Stimulated activated naive CD8-positive, alpha-beta T cell treated with anti-CD3 and anti-CD28 coated beads, Interleukin-15, amount 100 ng/mL, for 72 hours (primary cell): ENCODE measurements around the gene SLC23A2.

Source experiments
- ATAC-seq: fragments of 150-1000 bp; cut with Tn5 transposase; 2 replicates; pipeline ENCODE4 v1.10.0; 2021; ENCODE audit warnings: mild to moderate bottlenecking, moderate library complexity
- DNase-seq, 2 donors: peaks; one replicate each; pipeline ENCODE4 v3.0.0; 2021 to 2022
- H3K27ac Mint-ChIP-seq, 2 donors: one replicate each; pipeline ENCODE4 v1.8.0; 2022; ENCODE audit warnings: mild to moderate bottlenecking in 2 of 2, mixed read lengths in 2 of 2, moderate library complexity in 2 of 2
- H3K27me3 Mint-ChIP-seq: one replicate; pipeline ENCODE4 v1.8.0; 2022; ENCODE audit warnings: mixed read lengths
- H3K4me1 Mint-ChIP-seq: one replicate; pipeline ENCODE4 v1.8.0; 2022; ENCODE audit warnings: mild to moderate bottlenecking, mixed read lengths
- H3K4me3 Mint-ChIP-seq, 2 donors: one replicate each; pipeline ENCODE4 v1.8.0; 2022; ENCODE audit warnings: mild to moderate bottlenecking in 2 of 2, mixed read lengths in 2 of 2, moderate library complexity in 1 of 2
- H3K9me3 Mint-ChIP-seq, 2 donors: one replicate each; pipeline ENCODE4 v1.8.0; 2022; ENCODE audit warnings: mixed read lengths in 2 of 2

Gene SLC23A2

DNA sequence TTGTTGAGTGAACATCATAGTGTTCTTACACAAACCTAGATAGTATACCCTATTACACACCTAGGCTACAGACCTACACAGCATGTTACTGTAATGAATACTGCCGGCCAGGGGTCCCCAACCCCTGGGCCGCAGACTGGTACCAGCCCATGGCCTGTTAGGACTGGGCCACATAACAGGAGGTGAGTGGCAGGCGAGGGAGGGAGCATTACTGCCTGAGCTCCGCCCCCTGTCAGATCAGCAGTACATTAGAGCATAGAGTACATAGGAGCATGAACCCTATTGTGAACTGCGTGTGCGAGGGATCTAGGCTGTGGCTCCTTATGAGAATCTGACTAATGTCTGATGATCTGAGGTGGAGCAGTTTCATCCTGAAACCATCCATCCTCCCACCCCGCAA is 153.3 kb downstream of the SLC23A2 start:
- Mint-ChIP-seq H3K4me3 (no peak overlapping the region), H3K27me3 (no peaks in the 10 kb centered on the region), H3K4me1 (peaks cover 9% of the 10 kb centered on the region), H3K9me3 (peaks cover 0 to 7% of the 10 kb centered on the region in 2 donors), H3K27ac (no peak overlapping the region)
- no peak for DNase-seq
- ATAC-seq = no peak

GRCh38 chr20:4846821-4847220 is 154.5 kb downstream of the SLC23A2 start:
- H3K27ac Mint-ChIP-seq = no peak overlapping the region
- no peak for ATAC-seq
- H3K9me3 Mint-ChIP-seq = peaks cover 0 to 7% of the 10 kb centered on the region in 2 donors
- DNase-seq = no peak
- no peaks in the 10 kb centered on the region for H3K27me3 Mint-ChIP-seq
- no peak overlapping the region for H3K4me3 Mint-ChIP-seq
- peaks cover 9% of the 10 kb centered on the region for H3K4me1 Mint-ChIP-seq

DNA sequence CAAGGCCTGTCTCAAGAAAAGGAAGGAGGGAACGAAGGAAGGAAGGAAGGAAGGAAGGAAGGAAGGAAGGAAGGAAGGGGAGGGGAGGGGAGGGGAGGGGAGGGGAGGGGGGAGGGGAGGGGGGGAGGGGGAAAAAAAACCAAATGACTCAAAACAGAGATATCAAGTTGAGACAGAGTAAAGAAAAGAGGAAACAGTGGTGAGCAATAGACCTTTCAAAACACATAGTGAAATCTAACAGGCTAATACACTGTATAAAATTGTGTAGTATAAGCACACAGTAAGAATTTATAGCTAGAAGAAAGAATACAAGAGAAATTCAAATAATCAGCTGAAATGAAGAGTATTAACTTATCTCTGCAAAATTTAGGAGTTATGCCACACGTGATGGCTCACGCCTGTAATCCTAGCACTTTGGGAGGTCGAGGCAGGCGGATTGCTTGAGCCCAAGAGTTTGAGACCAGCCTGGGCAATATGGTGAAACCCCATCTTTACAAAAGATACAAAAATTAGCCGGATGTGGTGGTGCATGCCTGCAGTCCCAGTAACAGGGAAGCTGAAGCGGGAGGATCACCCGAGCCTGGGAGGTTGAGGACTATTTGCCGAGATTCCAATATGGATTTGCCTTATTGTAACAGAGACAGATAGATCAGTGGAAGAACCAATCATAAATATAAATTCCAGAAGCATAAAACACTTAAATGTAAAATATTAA is 156.4 kb downstream of the SLC23A2 start:
- Mint-ChIP-seq H3K27ac (peak overlapping the region in 1 of 2 donors; percentile 88), H3K4me1 (peaks cover 9% of the 10 kb centered on the region), H3K27me3 (no peaks in the 10 kb centered on the region), H3K4me3 (no peak overlapping the region), H3K9me3 (peaks cover 0 to 7% of the 10 kb centered on the region in 2 donors)
- DNase-seq (no peak), ATAC-seq (peak; percentile 89)

GRCh38 chr20:4844325-4844724 is 157.0 kb downstream of the SLC23A2 start:
- peaks cover 0 to 7% of the 10 kb centered on the region in 2 donors for H3K9me3 Mint-ChIP-seq
- no peak for ATAC-seq
- H3K4me3 Mint-ChIP-seq = no peak overlapping the region
- no peaks in the 10 kb centered on the region for H3K27me3 Mint-ChIP-seq
- DNase-seq = no peak
- peaks cover 9% of the 10 kb centered on the region for H3K4me1 Mint-ChIP-seq
- H3K27ac Mint-ChIP-seq = peak overlapping the region in 1 of 2 donors; percentile 88

DNA sequence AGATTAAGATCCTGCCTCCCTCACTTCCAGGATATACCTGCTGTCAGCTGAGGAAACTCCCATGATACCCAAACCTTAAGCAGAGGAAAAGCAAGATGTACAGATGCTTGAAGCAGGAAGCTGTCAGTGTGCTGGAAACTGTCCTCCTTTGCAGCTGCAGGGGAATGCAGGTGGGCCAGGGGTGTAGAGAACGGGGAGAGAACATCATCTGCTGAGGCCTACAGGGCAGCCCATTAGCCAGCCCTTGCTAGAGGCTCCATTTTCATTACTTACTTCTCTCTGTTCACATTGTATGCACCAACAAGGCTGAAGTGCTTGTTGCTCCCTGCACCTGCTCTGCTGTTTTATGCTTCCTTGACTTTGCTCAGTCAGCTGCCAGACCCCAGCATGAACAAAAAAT is 160.5 kb downstream of the SLC23A2 start:
- no peak for DNase-seq
- no peak for ATAC-seq
- Mint-ChIP-seq H3K27me3 (no peaks in the 10 kb centered on the region), H3K4me1 (peaks cover 9% of the 10 kb centered on the region), H3K27ac (peak overlapping the region in 1 of 2 donors; percentile 35), H3K9me3 (peaks cover 0 to 7% of the 10 kb centered on the region in 2 donors), H3K4me3 (no peak overlapping the region)

DNA sequence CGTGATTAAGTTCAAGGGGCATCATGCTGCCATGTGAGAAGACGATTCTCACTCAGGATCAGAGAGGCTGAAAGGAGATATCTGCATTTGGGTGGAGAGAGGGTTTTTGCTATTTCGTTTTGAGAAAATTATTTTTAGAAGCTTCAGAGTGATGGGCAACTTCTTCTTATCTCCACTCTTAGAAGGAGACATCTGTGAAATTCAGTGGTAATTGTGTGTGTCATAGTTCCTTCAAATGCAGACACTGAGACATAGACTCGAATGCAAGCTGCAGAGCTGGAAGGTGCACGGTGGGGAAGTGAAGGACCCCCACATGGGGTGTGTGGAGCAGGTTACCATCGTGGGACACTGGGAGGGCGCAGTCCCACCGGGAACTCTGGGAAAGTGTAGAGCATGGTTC is 162.8 kb downstream of the SLC23A2 start:
- Mint-ChIP-seq H3K4me3 (no peak overlapping the region), H3K27me3 (no peaks in the 10 kb centered on the region), H3K27ac (no peak overlapping the region), H3K4me1 (peaks cover 6% of the 10 kb centered on the region), H3K9me3 (no peaks in the 10 kb centered on the region)
- ATAC-seq (no peak), DNase-seq (no peak)

DNA sequence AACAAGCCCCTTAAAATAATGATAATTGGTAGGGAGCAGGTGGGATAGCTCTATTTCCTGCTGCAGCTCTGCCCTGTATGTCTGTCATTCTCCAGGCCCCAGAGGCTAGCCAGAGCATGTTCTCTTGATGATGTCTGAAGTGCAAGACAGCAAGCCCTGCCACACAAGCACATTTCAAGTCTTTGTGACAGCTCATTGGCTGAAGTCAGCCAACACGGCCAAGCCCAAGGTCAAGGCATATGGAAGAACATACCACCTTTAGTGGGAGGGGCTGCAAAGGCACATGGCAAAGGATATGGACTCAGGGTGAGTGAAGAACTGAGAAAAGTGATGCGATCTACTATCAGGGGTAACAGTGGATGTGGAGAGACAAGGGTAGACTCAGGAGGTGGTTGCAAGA is 163.6 kb downstream of the SLC23A2 start:
- no peak for ATAC-seq
- no peak for DNase-seq
- no peak overlapping the region for H3K27ac Mint-ChIP-seq
- H3K4me1 Mint-ChIP-seq = peaks cover 6% of the 10 kb centered on the region
- H3K9me3 Mint-ChIP-seq = peaks cover 0 to 3% of the 10 kb centered on the region in 2 donors
- H3K4me3 Mint-ChIP-seq = no peak overlapping the region
- H3K27me3 Mint-ChIP-seq = no peaks in the 10 kb centered on the region

- Mint-ChIP-seq H3K4me1 (peaks cover 6% of the 10 kb centered on the region), H3K27ac (no peak overlapping the region), H3K4me3 (no peak overlapping the region), H3K9me3 (peaks cover 0 to 3% of the 10 kb centered on the region in 2 donors), H3K27me3 (no peaks in the 10 kb centered on the region)
- ATAC-seq = no peak
- no peak for DNase-seq
These were observed 164.4 kb downstream of the SLC23A2 start for GRCh38 chr20:4836935-4837334.

DNA sequence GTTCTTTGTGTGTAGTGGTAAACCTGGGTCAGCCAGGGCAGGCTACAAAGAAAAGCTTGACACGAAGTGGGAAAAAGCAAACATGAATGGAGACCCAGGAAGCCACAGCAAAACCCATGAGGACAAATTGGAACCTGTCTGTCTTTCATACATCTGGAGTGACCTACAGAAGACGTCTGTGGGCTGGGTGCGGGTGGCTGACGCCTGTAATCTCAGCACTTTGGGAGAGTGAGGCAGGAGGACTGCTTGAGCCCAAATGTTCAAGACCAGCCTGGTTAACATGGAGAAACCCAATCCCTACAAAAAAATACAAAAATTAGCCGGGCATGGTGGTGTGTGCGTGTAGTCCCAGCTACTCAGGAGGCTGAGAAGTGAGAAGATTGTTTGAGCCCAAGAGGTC is 164.8 kb downstream of the SLC23A2 start:
- peaks cover 0 to 3% of the 10 kb centered on the region in 2 donors for H3K9me3 Mint-ChIP-seq
- no peak for DNase-seq
- H3K4me1 Mint-ChIP-seq = peaks cover 6% of the 10 kb centered on the region
- H3K27ac Mint-ChIP-seq = peak overlapping the region in 1 of 2 donors; percentile 17
- ATAC-seq = no peak
- no peaks in the 10 kb centered on the region for H3K27me3 Mint-ChIP-seq
- no peak overlapping the region for H3K4me3 Mint-ChIP-seq

DNA sequence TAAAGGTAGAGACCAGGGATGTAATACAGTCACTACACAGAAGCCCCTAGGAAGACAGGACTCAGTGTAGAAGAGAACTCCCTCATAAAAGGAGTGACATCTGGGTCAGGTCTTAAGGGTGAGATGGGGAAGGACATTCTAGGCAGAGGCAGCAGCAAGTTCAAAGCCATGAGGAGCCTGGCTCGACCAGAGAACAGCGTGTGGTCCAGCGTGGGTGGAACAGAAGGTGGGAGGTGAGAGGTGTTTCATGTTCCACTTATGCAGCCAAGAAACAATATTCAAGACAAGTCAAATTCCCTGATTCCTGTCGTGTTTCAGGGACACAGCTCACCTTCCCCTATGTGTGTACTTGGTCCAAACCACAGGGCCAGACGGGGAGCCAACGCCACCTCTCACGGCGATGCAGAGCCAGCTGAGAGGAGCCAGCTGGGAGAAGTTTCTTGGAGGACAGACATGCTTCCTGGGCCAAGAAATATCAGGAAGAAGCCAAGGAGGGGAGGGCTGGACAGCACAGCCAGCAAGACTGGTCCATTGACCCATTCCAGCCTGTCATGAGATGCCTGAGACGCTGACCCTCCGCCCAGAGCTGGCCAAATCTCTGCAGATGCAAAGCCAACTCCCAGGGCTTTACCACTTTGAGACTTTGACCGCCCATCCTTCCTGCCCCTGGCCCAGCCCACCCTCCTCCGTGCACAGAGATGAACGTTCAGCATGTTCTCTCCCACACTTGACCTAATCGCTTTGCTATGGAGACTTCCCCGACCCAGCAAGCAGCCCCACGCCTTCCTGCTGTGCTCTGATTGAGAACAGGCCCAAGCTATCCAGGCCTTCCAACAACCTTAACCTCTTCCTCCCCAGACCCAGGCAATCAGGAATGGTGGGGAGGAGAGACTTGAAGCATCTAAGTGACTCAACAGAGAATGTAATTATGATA is 165.8 kb downstream of the SLC23A2 start:
- H3K9me3 Mint-ChIP-seq = peaks cover 0 to 3% of the 10 kb centered on the region in 2 donors
- no peak for ATAC-seq
- H3K27ac Mint-ChIP-seq = no peak overlapping the region
- no peak for DNase-seq
- H3K4me1 Mint-ChIP-seq = peaks cover 6% of the 10 kb centered on the region
- H3K4me3 Mint-ChIP-seq = no peak overlapping the region
- H3K27me3 Mint-ChIP-seq = no peaks in the 10 kb centered on the region

DNA sequence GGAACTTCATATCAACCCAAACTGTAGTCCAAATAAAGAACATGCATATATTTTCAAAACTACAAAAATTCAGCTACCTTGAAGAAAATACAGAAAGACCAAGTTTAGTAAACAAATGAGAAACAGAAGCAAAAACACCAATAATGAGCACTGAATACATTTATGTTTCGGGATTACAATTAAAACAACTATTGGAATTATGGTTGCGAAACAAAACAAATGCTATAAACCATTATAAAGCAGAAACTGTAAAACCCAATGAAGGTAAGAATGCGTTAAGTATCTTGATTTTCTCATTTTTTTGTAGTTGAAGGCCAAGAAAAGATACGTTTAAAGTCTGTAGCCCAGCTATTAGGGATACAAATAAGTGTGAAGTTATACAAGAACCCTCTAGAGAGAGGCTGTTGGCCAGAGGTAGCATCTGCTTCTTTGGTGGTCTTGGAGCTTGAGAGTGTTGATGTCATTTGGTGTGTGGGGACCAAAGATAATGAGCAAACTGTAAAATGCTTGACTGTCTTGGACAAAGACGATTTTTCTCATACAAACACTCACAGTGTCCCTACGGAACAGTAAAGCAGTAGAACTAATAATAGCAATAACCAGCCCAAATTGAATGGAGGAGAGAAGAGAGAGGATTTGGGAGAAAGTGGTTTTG is 168.1 kb downstream of the SLC23A2 start:
- H3K4me1 Mint-ChIP-seq = peaks cover 6% of the 10 kb centered on the region
- H3K4me3 Mint-ChIP-seq = no peak overlapping the region
- no peak overlapping the region for H3K27ac Mint-ChIP-seq
- DNase-seq = no peak
- ATAC-seq = no peak
- H3K9me3 Mint-ChIP-seq = peaks cover 0 to 3% of the 10 kb centered on the region in 2 donors
- no peaks in the 10 kb centered on the region for H3K27me3 Mint-ChIP-seq

GRCh38 chr20:4832469-4832868 is 168.8 kb downstream of the SLC23A2 start:
- Mint-ChIP-seq H3K27me3 (no peaks in the 10 kb centered on the region), H3K4me1 (peaks cover 6% of the 10 kb centered on the region), H3K9me3 (peaks cover 0 to 3% of the 10 kb centered on the region in 2 donors), H3K27ac (no peak overlapping the region), H3K4me3 (no peak overlapping the region)
- ATAC-seq (no peak), DNase-seq (no peak)

- Mint-ChIP-seq H3K27me3 (no peaks in the 10 kb centered on the region), H3K9me3 (peaks cover 0 to 3% of the 10 kb centered on the region in 2 donors), H3K4me1 (peaks cover 6% of the 10 kb centered on the region), H3K27ac (no peak overlapping the region), H3K4me3 (no peak overlapping the region)
- DNase-seq (no peak), ATAC-seq (no peak)
These were observed 170.6 kb downstream of the SLC23A2 start for GRCh38 chr20:4830696-4831095.

DNA sequence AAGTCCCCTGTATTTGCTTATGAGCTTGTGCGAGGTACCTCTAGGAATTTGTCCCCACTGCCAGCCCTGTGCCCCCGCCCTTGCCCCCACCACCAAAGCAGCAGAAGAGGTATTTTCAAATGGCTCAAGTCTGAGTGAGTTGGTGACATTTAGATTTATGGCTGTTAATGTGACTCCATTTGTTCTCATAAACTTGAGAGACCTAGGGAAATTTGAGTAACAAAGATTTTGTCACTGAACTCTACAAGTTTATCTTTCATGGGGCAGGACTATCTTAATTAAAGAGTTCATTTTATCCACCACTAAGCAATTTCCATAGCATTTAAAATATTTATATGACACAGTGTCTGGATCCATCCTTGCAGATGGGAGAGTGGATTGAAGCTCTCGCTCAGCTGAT is 171.1 kb downstream of the SLC23A2 start:
- Mint-ChIP-seq H3K27me3 (no peaks in the 10 kb centered on the region), H3K4me3 (no peak overlapping the region), H3K27ac (no peak overlapping the region), H3K4me1 (peaks cover 3% of the 10 kb centered on the region), H3K9me3 (peaks cover 0 to 3% of the 10 kb centered on the region in 2 donors)
- DNase-seq (no peak), ATAC-seq (no peak)

- ATAC-seq = no peak
- DNase-seq = no peak
- no peaks in the 10 kb centered on the region for H3K27me3 Mint-ChIP-seq
- H3K9me3 Mint-ChIP-seq = peaks cover 0 to 3% of the 10 kb centered on the region in 2 donors
- no peaks in the 10 kb centered on the region for H3K4me1 Mint-ChIP-seq
- H3K4me3 Mint-ChIP-seq = no peak overlapping the region
- no peak overlapping the region for H3K27ac Mint-ChIP-seq
These were observed 171.6 kb downstream of the SLC23A2 start for GRCh38 chr20:4829514-4830215.
